Bronchial epithelial cell (primary cell): ENCODE data around the gene FAM228A. TPM values are rescaled to one million over a fixed set of nuclear protein-coding genes. Genes with fewer than 3 reads are reported as not detected.
A peak's percentile ranks its signal among the peaks of the same experiment; 100 is the strongest.
"Not testable (repeated sequence)": the region's sequence is repeated elsewhere in the genome, so short reads cannot be mapped to it uniquely, and the experiment has no call there.

Source experiments
- DNase-seq: peaks from one replicate; pipeline ENCODE4 v3.0.0-alpha.2; 2010; ENCODE audit warnings: low read depth
- FAIRE-seq: peaks from 2 replicates; lab custom pipeline; 2011; peaks lifted over from hg19 to GRCh38; lab: Jason Lieb, UNC
- H3K27me3 ChIP-seq: 2 replicates; pipeline ENCODE4 v1.5.1; 2011; ENCODE audit warnings: low read length; ENCODE audit not compliant: control insufficient read depth, insufficient read depth
- H3K36me3 ChIP-seq: 2 replicates; pipeline ENCODE4 v1.5.1; 2011; ENCODE audit warnings: low read length; ENCODE audit not compliant: control insufficient read depth, insufficient read depth
- H3K4me3 ChIP-seq: 2 replicates; pipeline ENCODE4 v1.5.1; 2011; ENCODE audit warnings: mild to moderate bottlenecking, low read depth, low read length, control low read depth
- CTCF ChIP-seq: IDR thresholded peaks from 2 replicates; pipeline ENCODE4 v1.5.1; 2011; ENCODE audit warnings: mild to moderate bottlenecking, moderate library complexity, low read length, control low read depth, inconsistent platforms; ENCODE audit not compliant: insufficient read depth, severe bottlenecking
- total RNA-seq: library from RNA; depleted of rRNA; stranded (reverse); fragments of >200 nt; gene quantifications from 2 replicates; pipeline ENCODE4 v1.2.1, GENCODE V29; 2014

Gene FAM228A
- 0.13 TPM in 1 of 2 replicates, not detected in the other for total RNA-seq

GRCh38 chr2:24174851-24175277 is at the start of gene FAM228A:
TSS of gene FAM228A (plus strand) at chr2:24175053. CDS start at chr2:24175481, 428 bp downstream.
- TF ChIP-seq CTCF = no peak
- DNase-seq (no peak), FAIRE-seq (no peak)
- no peak within 1 kb of the TSS for H3K4me3 ChIP-seq
- H3K36me3 ChIP-seq = no peaks in the 10 kb centered on the region
- peaks cover 2% of the 10 kb centered on the region for H3K27me3 ChIP-seq

GRCh38 chr2:24125956-24126355 is 48.9 kb upstream of the FAM228A start:
- DNase-seq (no peak), FAIRE-seq (no peak)
- no peak for TF ChIP-seq CTCF
- Histone ChIP-seq H3K36me3 (no peaks in the 10 kb centered on the region), H3K4me3 (no peak overlapping the region), H3K27me3 (no peaks in the 10 kb centered on the region)

GRCh38 chr2:24132543-24132942 is 42.3 kb upstream of the FAM228A start:
- no peak for DNase-seq
- Histone ChIP-seq H3K36me3 (no peaks in the 10 kb centered on the region), H3K27me3 (no peaks in the 10 kb centered on the region), H3K4me3 (no peak overlapping the region)
- TF ChIP-seq CTCF = no peak
- no peak for FAIRE-seq

GRCh38 chr2:24140305-24140704 is 34.5 kb upstream of the FAM228A start:
- H3K36me3 ChIP-seq, H3K27me3 ChIP-seq, H3K4me3 ChIP-seq, FAIRE-seq: not testable (repeated sequence)
- peak; percentile 26 for DNase-seq

- Histone ChIP-seq H3K27me3 (no peaks in the 10 kb centered on the region), H3K36me3 (no peaks in the 10 kb centered on the region), H3K4me3 (no peak overlapping the region)
- TF ChIP-seq CTCF = no peak
- no peak for FAIRE-seq
- no peak for DNase-seq
Observed at GRCh38 chr2:24147364-24147763, 27.5 kb upstream of the FAM228A start.

- no peak for DNase-seq
- Histone ChIP-seq H3K36me3 (no peaks in the 10 kb centered on the region), H3K4me3 (no peak overlapping the region), H3K27me3 (no peaks in the 10 kb centered on the region)
- no peak for FAIRE-seq
- no peak for TF ChIP-seq CTCF
Observed at GRCh38 chr2:24152413-24153197, 22.2 kb upstream of the FAM228A start.
